ENCODE measurements around the gene LYG2.
"Not testable (repeated sequence)": the region's sequence is repeated elsewhere in the genome, so short reads cannot be mapped to it uniquely, and the experiment has no call there.

Gene LYG2

DNA sequence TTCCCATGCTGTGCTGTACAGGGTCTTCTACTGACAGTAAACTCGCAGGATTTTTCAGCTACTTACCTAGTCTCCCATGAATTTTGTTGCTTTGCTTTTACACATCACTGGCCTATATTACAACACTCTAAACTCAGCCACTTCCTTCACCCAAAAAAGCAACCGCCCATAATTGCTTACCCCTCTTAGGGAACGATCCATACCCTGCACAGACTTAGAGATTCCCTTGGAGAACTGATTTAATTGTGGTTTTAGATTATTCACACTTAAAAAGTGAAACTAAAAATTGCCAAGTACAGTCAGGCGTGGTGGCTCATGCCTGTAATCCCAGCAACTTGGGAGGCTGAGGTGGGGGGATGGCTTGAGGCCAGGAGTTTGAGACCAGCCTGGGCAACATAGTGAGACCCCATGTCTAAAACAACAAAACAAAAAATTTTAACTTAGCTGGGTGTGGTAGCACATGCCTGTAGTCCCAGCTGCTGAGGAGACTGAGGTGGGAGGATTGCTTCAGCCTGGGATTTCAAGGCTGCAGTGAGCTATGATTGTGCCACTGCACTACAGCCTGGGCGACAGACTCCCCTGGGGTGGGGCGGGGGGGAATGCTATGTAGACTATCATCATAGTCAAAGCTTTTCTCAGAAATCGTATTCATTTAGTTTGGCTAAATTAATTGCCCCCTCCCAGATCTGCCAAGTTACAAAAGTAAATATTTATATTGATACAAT lies 55.2 kb downstream of the LYG2 start:
- DNase-seq, result no peak

DNA sequence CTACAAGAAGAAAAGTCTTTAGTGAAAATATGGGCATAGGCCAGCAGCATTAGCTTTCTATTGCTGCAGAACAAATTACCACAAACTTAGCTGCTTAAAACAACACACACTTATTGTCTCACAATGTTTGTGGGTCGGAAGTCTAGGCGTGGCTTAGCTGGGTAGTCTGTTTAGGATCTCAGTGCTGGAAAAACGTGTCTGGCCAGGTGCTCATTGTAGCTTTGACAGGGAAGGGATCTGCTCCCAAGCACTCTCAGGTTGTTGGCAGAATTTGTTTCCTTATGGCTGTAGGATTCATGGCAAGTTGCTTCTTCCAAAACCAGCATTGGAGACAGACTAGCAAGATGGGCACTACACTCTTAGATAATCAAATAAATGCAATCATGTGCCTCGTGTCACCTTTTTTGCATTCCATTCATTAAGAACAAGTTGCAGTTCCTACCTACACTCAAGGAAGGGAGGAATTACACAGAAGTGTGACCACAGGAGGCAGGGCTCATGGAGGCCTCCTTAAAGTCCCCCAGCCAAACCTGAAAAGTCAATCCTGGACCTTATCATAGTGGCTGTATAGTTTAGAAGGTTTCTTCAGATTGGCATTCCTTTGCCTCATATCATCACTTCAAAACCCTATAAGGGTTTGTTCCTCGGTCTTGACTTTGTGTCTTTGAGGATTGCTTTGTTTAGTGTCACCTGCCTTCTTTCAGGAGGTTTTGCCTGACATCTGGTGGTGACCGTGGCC lies 57.2 kb downstream of the LYG2 start:
- no peak for DNase-seq

DNA sequence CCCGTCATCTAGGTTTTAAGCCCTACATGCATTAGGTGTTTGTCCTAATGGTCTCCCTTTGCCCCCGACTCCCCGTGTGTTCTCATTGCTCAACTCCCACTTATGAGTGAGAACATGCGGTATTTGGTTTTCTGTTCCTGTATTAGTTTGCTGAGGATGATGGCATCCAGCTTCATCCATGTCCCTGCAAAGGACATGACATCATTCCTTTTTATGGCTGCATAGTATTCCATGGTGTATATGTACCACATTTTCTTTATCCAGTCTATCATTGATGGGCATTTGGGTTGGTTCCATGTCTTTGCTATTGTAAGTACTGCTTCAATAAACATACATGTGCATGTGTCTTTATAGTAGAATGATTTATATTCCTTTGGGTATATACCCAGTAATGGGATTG lies 63.1 kb downstream of the LYG2 start:
- not testable (repeated sequence) for DNase-seq
